Mononuclear cell (primary cell): Measurements from ENCODE around the gene SPAG6. TPM values are rescaled to one million over a fixed set of nuclear protein-coding genes. Genes with fewer than 3 reads are reported as not detected.
"Not testable (repeated sequence)": the region's sequence is repeated elsewhere in the genome, so short reads cannot be mapped to it uniquely, and the experiment has no call there.

Experiments
- H3K27me3 ChIP-seq: 2 replicates; pipeline ENCODE4 v1.6.0; 2011; ENCODE audit warnings: low read length, control low read depth; ENCODE audit not compliant: insufficient read depth
- H3K4me1 ChIP-seq: 2 replicates; pipeline ENCODE4 v1.5.1; 2011; ENCODE audit warnings: mild to moderate bottlenecking, low read length, control low read depth; ENCODE audit not compliant: insufficient read depth
- H3K4me3 ChIP-seq: 2 replicates; pipeline ENCODE4 v1.5.1; 2011; ENCODE audit warnings: mild to moderate bottlenecking, low read length, moderate library complexity
- H3K9me3 ChIP-seq: 2 replicates; pipeline ENCODE4 v1.5.1; 2011; ENCODE audit warnings: low read depth, mild to moderate bottlenecking, control low read depth, low read length
- total RNA-seq: library from RNA; depleted of rRNA; stranded (reverse); fragments of >200 nt; gene quantifications from one replicate; pipeline ENCODE4 v1.2.3, GENCODE V29; 2012

Gene SPAG6
- total RNA-seq, 1 donor = not detected

- no peaks in the 10 kb centered on the region for H3K27me3 ChIP-seq
Measured at GRCh38 chr10:22369434-22370072, 24.3 kb downstream of the SPAG6 start.

GRCh38 chr10:22370320-22370719, 25.0 kb downstream of the SPAG6 start:
- no peaks in the 10 kb centered on the region for H3K9me3 ChIP-seq
- H3K4me3 ChIP-seq = no peak overlapping the region
- H3K4me1 ChIP-seq = peaks cover 8% of the 10 kb centered on the region
- no peaks in the 10 kb centered on the region for H3K27me3 ChIP-seq

More at GRCh38 chr10:22369434-22370072, 24.3 kb downstream of the SPAG6 start:
- Histone ChIP-seq H3K4me1 (peaks cover 8% of the 10 kb centered on the region), H3K9me3 (no peaks in the 10 kb centered on the region), H3K4me3 (no peak overlapping the region)

GRCh38 chr10:22372298-22372697, 27.0 kb downstream of the SPAG6 start:
- no peaks in the 10 kb centered on the region for H3K27me3 ChIP-seq
- peaks cover 8% of the 10 kb centered on the region for H3K4me1 ChIP-seq
- H3K4me3 ChIP-seq = no peak overlapping the region
- no peaks in the 10 kb centered on the region for H3K9me3 ChIP-seq

GRCh38 chr10:22372917-22373316, 27.6 kb downstream of the SPAG6 start:
- no peaks in the 10 kb centered on the region for H3K9me3 ChIP-seq
- peaks cover 8% of the 10 kb centered on the region for H3K4me1 ChIP-seq
- no peaks in the 10 kb centered on the region for H3K27me3 ChIP-seq
- no peak overlapping the region for H3K4me3 ChIP-seq

- no peak overlapping the region for H3K4me3 ChIP-seq
- no peaks in the 10 kb centered on the region for H3K27me3 ChIP-seq
- H3K4me1 ChIP-seq = peaks cover 3% of the 10 kb centered on the region
- no peaks in the 10 kb centered on the region for H3K9me3 ChIP-seq
Measured at GRCh38 chr10:22374489-22375126, 29.3 kb downstream of the SPAG6 start.

GRCh38 chr10:22379059-22379458, 33.8 kb downstream of the SPAG6 start:
- Histone ChIP-seq H3K27me3 (no peaks in the 10 kb centered on the region), H3K4me1 (no peaks in the 10 kb centered on the region), H3K4me3 (no peak overlapping the region), H3K9me3 (no peaks in the 10 kb centered on the region)

GRCh38 chr10:22381262-22381661, 36.0 kb downstream of the SPAG6 start:
- no peaks in the 10 kb centered on the region for H3K27me3 ChIP-seq
- H3K4me3 ChIP-seq = no peak overlapping the region
- no peaks in the 10 kb centered on the region for H3K4me1 ChIP-seq
- no peaks in the 10 kb centered on the region for H3K9me3 ChIP-seq

GRCh38 chr10:22386503-22386902, 41.2 kb downstream of the SPAG6 start:
- Histone ChIP-seq H3K4me3 (no peak overlapping the region), H3K27me3 (no peaks in the 10 kb centered on the region), H3K4me1 (no peaks in the 10 kb centered on the region), H3K9me3 (no peaks in the 10 kb centered on the region)

- Histone ChIP-seq H3K27me3 (peaks cover 6% of the 10 kb centered on the region), H3K9me3 (no peaks in the 10 kb centered on the region), H3K4me1 (no peaks in the 10 kb centered on the region), H3K4me3 (no peak overlapping the region)
Measured at GRCh38 chr10:22389856-22390589, 44.7 kb downstream of the SPAG6 start.

GRCh38 chr10:22391600-22391999, 46.3 kb downstream of the SPAG6 start:
- Histone ChIP-seq H3K9me3 (no peaks in the 10 kb centered on the region), H3K4me1 (no peaks in the 10 kb centered on the region), H3K4me3 (no peak overlapping the region), H3K27me3 (peaks cover 6% of the 10 kb centered on the region)

GRCh38 chr10:22396195-22396594, 50.9 kb downstream of the SPAG6 start:
- not testable (repeated sequence) for H3K4me3 ChIP-seq, H3K4me1 ChIP-seq, H3K27me3 ChIP-seq, H3K9me3 ChIP-seq

- H3K4me1 ChIP-seq, H3K27me3 ChIP-seq, H3K4me3 ChIP-seq, H3K9me3 ChIP-seq: not testable (repeated sequence)
Measured at GRCh38 chr10:22406916-22407315, 61.6 kb downstream of the SPAG6 start.

- Histone ChIP-seq H3K4me1 (no peaks in the 10 kb centered on the region), H3K27me3 (no peaks in the 10 kb centered on the region), H3K4me3 (no peak overlapping the region), H3K9me3 (no peaks in the 10 kb centered on the region)
Measured at GRCh38 chr10:22410394-22410793, 65.1 kb downstream of the SPAG6 start.

GRCh38 chr10:22410846-22411245, 65.5 kb downstream of the SPAG6 start:
- Histone ChIP-seq H3K9me3 (no peaks in the 10 kb centered on the region), H3K4me1 (no peaks in the 10 kb centered on the region), H3K27me3 (no peaks in the 10 kb centered on the region), H3K4me3 (no peak overlapping the region)

- Histone ChIP-seq H3K9me3 (no peaks in the 10 kb centered on the region), H3K4me3 (no peak overlapping the region), H3K4me1 (no peaks in the 10 kb centered on the region), H3K27me3 (no peaks in the 10 kb centered on the region)
Measured at GRCh38 chr10:22414146-22414545, 68.8 kb downstream of the SPAG6 start.
